Measurements from ENCODE around the gene PLD4.

The PLD4 gene

GRCh38 chr14:104965561-104966231, 41.0 kb downstream of the PLD4 start:
- Histone ChIP-seq H3K27ac (ENCODE audit: low read depth, low read length) (no peak overlapping the region), H3K27me3 (ENCODE audit: control insufficient read depth in 1 of 2, insufficient read depth in 2 of 2, low read length in 2 of 2) (no peaks in the 10 kb centered on the region), H3K9ac (ENCODE audit: low read length) (no peak overlapping the region), H3K4me3 (ENCODE audit: low read depth in 1 of 2, low read length in 2 of 2) (peak overlapping the region in 1 of 2 donors; percentile 5), H3K9me3 (ENCODE audit: low read length) (no peaks in the 10 kb centered on the region), H3K36me3 (ENCODE audit: insufficient read depth, low read length) (no peaks in the 10 kb centered on the region), H3K4me1 (ENCODE audit: insufficient read depth, low read length) (peaks cover 39% of the 10 kb centered on the region)

DNA sequence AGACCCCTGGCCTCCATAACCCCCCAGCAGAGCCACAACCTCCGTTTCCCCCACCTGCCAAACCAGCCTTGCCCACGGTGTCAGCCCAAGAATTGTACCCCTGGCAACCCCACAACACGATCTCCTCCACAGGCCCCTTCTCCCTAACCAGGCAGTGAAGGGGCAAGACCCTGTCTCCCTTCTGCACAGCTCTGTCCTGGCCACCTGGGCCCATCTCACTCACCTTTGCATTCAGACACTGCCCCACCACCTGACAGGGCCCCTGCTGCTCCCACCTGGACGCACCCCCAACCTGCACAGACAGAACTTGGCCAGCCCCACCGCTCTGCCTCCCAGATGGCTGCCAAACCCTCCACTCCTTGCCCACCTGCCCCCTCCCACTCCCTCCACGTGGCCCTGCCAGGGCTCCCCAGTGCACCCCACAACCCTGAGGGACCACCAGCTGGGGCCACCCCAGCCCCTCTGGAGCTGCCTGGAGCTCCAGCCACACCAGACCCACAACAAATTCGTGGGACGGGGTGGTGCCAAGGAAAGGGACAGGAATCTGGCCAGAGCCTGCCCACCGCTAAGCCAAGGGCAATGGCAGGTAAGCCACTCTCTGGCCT, 41.7 kb downstream of the PLD4 start:
- Histone ChIP-seq H3K4me1 (ENCODE audit: insufficient read depth, low read length) (peaks cover 46% of the 10 kb centered on the region), H3K9me3 (ENCODE audit: low read length) (no peaks in the 10 kb centered on the region), H3K36me3 (ENCODE audit: insufficient read depth, low read length) (no peaks in the 10 kb centered on the region), H3K27me3 (ENCODE audit: control insufficient read depth in 1 of 2, insufficient read depth in 2 of 2, low read length in 2 of 2) (no peaks in the 10 kb centered on the region), H3K4me3 (ENCODE audit: low read depth in 1 of 2, low read length in 2 of 2) (no peak overlapping the region), H3K9ac (ENCODE audit: low read length) (no peak overlapping the region), H3K27ac (ENCODE audit: low read depth, low read length) (peak overlapping the region; percentile 96)

- H3K9me3 ChIP-seq (ENCODE audit: low read length) = no peaks in the 10 kb centered on the region
- peak overlapping the region; percentile 69 to 82 for H3K4me3 ChIP-seq (ENCODE audit: low read depth in 1 of 2, low read length in 2 of 2)
- H3K27ac ChIP-seq (ENCODE audit: low read depth, low read length) = peak overlapping the region; percentile 96
- H3K9ac ChIP-seq (ENCODE audit: low read length) = peak overlapping the region; percentile 67
- no peaks in the 10 kb centered on the region for H3K36me3 ChIP-seq (ENCODE audit: insufficient read depth, low read length)
- H3K27me3 ChIP-seq (ENCODE audit: control insufficient read depth in 1 of 2, insufficient read depth in 2 of 2, low read length in 2 of 2) = no peaks in the 10 kb centered on the region
- H3K4me1 ChIP-seq (ENCODE audit: insufficient read depth, low read length) = peaks cover 52% of the 10 kb centered on the region
These were observed 42.3 kb downstream of the PLD4 start for GRCh38 chr14:104966981-104967385.

- peak overlapping the region; percentile 67 for H3K9ac ChIP-seq (ENCODE audit: low read length)
- no peaks in the 10 kb centered on the region for H3K27me3 ChIP-seq (ENCODE audit: control insufficient read depth in 1 of 2, insufficient read depth in 2 of 2, low read length in 2 of 2)
- peaks cover 58% of the 10 kb centered on the region for H3K4me1 ChIP-seq (ENCODE audit: insufficient read depth, low read length)
- H3K9me3 ChIP-seq (ENCODE audit: low read length) = no peaks in the 10 kb centered on the region
- H3K36me3 ChIP-seq (ENCODE audit: insufficient read depth, low read length) = no peaks in the 10 kb centered on the region
- peak overlapping the region; percentile 96 for H3K27ac ChIP-seq (ENCODE audit: low read depth, low read length)
- peak overlapping the region; percentile 69 to 82 for H3K4me3 ChIP-seq (ENCODE audit: low read depth in 1 of 2, low read length in 2 of 2)
These were observed 42.9 kb downstream of the PLD4 start for GRCh38 chr14:104967386-104968152.

- H3K4me1 ChIP-seq (ENCODE audit: insufficient read depth, low read length) = peaks cover 63% of the 10 kb centered on the region
- peak overlapping the region; percentile 67 for H3K9ac ChIP-seq (ENCODE audit: low read length)
- H3K36me3 ChIP-seq (ENCODE audit: insufficient read depth, low read length) = no peaks in the 10 kb centered on the region
- H3K27me3 ChIP-seq (ENCODE audit: control insufficient read depth in 1 of 2, insufficient read depth in 2 of 2, low read length in 2 of 2) = no peaks in the 10 kb centered on the region
- peak overlapping the region; percentile 69 to 82 for H3K4me3 ChIP-seq (ENCODE audit: low read depth in 1 of 2, low read length in 2 of 2)
- H3K27ac ChIP-seq (ENCODE audit: low read depth, low read length) = peak overlapping the region; percentile 96
- no peaks in the 10 kb centered on the region for H3K9me3 ChIP-seq (ENCODE audit: low read length)
These were observed 43.5 kb downstream of the PLD4 start for GRCh38 chr14:104968153-104968527.

- peak overlapping the region; percentile 96 for H3K27ac ChIP-seq (ENCODE audit: low read depth, low read length)
These were observed 44.1 kb downstream of the PLD4 start for GRCh38 chr14:104968541-104969401.

GRCh38 chr14:104969741-104970230, 45.1 kb downstream of the PLD4 start:
- Histone ChIP-seq H3K36me3 (ENCODE audit: insufficient read depth, low read length) (no peaks in the 10 kb centered on the region), H3K9me3 (ENCODE audit: low read length) (no peaks in the 10 kb centered on the region), H3K27ac (ENCODE audit: low read depth, low read length) (peak overlapping the region; percentile 96), H3K4me3 (ENCODE audit: low read depth in 1 of 2, low read length in 2 of 2) (peak overlapping the region; percentile 65 to 82), H3K4me1 (ENCODE audit: insufficient read depth, low read length) (peaks cover 73% of the 10 kb centered on the region), H3K9ac (ENCODE audit: low read length) (peak overlapping the region; percentile 96), H3K27me3 (ENCODE audit: control insufficient read depth in 1 of 2, insufficient read depth in 2 of 2, low read length in 2 of 2) (no peaks in the 10 kb centered on the region)

More at GRCh38 chr14:104968541-104969401, 44.1 kb downstream of the PLD4 start:
- Histone ChIP-seq H3K4me3 (ENCODE audit: low read depth in 1 of 2, low read length in 2 of 2) (peak overlapping the region; percentile 65 to 82), H3K4me1 (ENCODE audit: insufficient read depth, low read length) (peaks cover 69% of the 10 kb centered on the region), H3K9me3 (ENCODE audit: low read length) (no peaks in the 10 kb centered on the region), H3K36me3 (ENCODE audit: insufficient read depth, low read length) (no peaks in the 10 kb centered on the region), H3K9ac (ENCODE audit: low read length) (peak overlapping the region; percentile 96), H3K27me3 (ENCODE audit: control insufficient read depth in 1 of 2, insufficient read depth in 2 of 2, low read length in 2 of 2) (no peaks in the 10 kb centered on the region)

- no peaks in the 10 kb centered on the region for H3K9me3 ChIP-seq (ENCODE audit: low read length)
- peak overlapping the region; percentile 65 to 82 for H3K4me3 ChIP-seq (ENCODE audit: low read depth in 1 of 2, low read length in 2 of 2)
- peaks cover 80% of the 10 kb centered on the region for H3K4me1 ChIP-seq (ENCODE audit: insufficient read depth, low read length)
- no peaks in the 10 kb centered on the region for H3K27me3 ChIP-seq (ENCODE audit: control insufficient read depth in 1 of 2, insufficient read depth in 2 of 2, low read length in 2 of 2)
- peak overlapping the region; percentile 96 for H3K27ac ChIP-seq (ENCODE audit: low read depth, low read length)
- peak overlapping the region; percentile 96 for H3K9ac ChIP-seq (ENCODE audit: low read length)
- no peaks in the 10 kb centered on the region for H3K36me3 ChIP-seq (ENCODE audit: insufficient read depth, low read length)
These were observed 45.8 kb downstream of the PLD4 start for GRCh38 chr14:104970231-104971068.

DNA sequence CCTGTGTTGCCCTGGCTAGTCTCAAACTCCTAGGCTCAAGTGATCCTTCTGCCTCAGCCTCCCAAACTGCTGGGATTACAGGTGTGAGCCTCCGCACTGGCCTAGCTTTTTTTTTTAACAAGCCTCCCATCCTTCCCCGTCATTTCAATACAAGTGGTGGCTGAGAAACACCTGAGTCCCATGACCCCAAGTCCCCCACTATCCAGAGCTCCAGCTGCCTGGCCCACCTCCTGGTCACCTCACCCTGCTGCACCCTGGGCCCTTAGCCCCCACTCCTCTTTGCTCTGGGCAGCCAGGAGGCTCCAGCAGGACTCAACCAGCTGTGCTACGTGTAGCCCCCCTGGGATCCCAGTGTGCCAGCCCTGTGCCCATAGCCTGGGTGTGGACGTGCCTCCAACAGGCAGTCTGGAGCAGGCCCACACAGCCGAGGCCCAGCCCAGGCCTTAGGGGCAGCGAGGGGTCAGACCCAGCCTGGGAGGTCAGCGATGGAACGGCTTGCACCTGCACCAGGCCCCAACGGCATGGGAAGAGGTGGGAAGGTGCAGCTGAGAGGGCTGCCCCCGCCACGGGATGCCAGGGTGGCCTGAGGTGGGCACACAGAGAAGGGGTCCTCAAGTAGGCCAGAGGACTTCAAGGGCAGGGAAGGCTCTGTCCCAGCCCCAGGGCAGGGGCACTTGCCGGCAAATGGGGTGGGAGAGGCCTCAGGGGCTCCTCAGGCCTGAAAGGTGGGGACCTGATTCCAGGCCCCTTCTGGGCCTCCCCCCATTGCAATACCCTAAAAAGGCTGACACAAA, 47.0 kb downstream of the PLD4 start:
- Histone ChIP-seq H3K36me3 (ENCODE audit: insufficient read depth, low read length) (no peaks in the 10 kb centered on the region), H3K9me3 (ENCODE audit: low read length) (no peaks in the 10 kb centered on the region), H3K9ac (ENCODE audit: low read length) (peak overlapping the region; percentile 96), H3K27ac (ENCODE audit: low read depth, low read length) (peak overlapping the region; percentile 96), H3K4me3 (ENCODE audit: low read depth in 1 of 2, low read length in 2 of 2) (no peak overlapping the region), H3K4me1 (ENCODE audit: insufficient read depth, low read length) (peaks cover 86% of the 10 kb centered on the region), H3K27me3 (ENCODE audit: control insufficient read depth in 1 of 2, insufficient read depth in 2 of 2, low read length in 2 of 2) (no peaks in the 10 kb centered on the region)
